GM21515 (cell line): Measurements from ENCODE around the gene ROBO4.

Source experiments
- ATAC-seq: cut with Tn5 transposase; IDR thresholded peaks from one replicate; pipeline ENCODE4 v1.9.1; 2021; ENCODE audit not compliant: unreplicated experiment

The ROBO4 gene

GRCh38 chr11:124897674-124898262 is at the start of gene ROBO4:
ROBO4 (minus strand) TSS chr11:124897865; CDS start chr11:124897795, 70 bp downstream.
- ATAC-seq: no peak

GRCh38 chr11:124946735-124947141 is 49.1 kb upstream of the ROBO4 start:
- no peak for ATAC-seq

DNA sequence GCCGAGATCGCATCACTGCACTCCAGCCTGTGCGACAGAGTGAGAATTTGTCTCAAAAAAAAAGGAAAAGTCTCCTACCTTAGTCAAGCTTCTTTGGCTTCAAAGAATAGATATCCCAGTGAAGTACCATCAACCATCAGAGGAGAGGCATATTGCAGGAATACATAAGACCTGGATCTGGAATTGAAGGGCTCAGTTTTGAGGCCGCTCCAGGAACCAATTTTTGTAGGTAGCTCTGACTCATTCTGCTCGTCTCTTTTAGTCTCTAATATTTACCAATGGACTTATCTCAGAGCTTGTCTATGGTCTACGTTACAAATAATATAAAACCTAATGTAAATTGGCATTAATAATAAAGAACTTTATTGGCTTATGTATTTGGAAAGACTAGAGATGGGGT is 48.2 kb upstream of the ROBO4 start:
- ATAC-seq: no peak

GRCh38 chr11:124944565-124944964 is 46.9 kb upstream of the ROBO4 start:
- ATAC-seq: no peak

- no peak for ATAC-seq
Measured at GRCh38 chr11:124943741-124944140, 46.1 kb upstream of the ROBO4 start.

GRCh38 chr11:124943254-124943616 is 45.6 kb upstream of the ROBO4 start:
- ATAC-seq: no peak

GRCh38 chr11:124942466-124943253 is 45.0 kb upstream of the ROBO4 start:
- ATAC-seq: no peak

- no peak for ATAC-seq
Measured at GRCh38 chr11:124941703-124942102, 44.0 kb upstream of the ROBO4 start.

- ATAC-seq: no peak
Measured at GRCh38 chr11:124938970-124939369, 41.3 kb upstream of the ROBO4 start.

DNA sequence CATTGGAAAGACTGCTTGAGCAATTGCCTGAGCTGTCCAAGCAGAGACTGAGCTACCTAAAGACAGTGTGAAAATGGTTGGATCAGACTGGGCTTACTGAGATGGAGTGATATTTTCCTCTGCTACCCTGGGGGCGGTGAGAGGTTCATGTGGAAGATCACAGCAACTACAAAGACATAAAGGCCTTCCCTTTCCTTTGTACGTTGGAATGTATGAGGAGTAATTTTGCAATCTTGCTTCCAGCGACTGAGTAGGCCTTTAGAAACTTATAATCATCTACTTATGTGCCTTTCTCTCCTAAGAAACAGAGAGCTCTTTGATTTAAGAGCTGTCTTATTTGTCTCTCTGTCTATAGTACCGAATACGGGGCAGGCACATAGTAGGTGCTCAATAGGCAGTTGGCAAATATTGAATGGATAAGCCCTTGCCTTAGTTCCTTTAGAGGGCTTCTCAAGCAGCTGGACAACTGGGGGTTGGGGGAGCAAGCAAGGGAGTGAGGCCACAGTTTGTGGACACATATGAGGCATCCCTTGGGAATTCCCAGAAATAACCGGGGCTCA is 40.6 kb upstream of the ROBO4 start:
- no peak for ATAC-seq

- ATAC-seq: no peak
Measured at GRCh38 chr11:124937336-124937935, 39.8 kb upstream of the ROBO4 start.

- ATAC-seq: no peak
Measured at GRCh38 chr11:124935548-124936514, 38.2 kb upstream of the ROBO4 start, which contains the start of gene HEPACAM. HEPACAM (minus strand) TSS chr11:124936047; CDS start chr11:124936006, 41 bp downstream.

DNA sequence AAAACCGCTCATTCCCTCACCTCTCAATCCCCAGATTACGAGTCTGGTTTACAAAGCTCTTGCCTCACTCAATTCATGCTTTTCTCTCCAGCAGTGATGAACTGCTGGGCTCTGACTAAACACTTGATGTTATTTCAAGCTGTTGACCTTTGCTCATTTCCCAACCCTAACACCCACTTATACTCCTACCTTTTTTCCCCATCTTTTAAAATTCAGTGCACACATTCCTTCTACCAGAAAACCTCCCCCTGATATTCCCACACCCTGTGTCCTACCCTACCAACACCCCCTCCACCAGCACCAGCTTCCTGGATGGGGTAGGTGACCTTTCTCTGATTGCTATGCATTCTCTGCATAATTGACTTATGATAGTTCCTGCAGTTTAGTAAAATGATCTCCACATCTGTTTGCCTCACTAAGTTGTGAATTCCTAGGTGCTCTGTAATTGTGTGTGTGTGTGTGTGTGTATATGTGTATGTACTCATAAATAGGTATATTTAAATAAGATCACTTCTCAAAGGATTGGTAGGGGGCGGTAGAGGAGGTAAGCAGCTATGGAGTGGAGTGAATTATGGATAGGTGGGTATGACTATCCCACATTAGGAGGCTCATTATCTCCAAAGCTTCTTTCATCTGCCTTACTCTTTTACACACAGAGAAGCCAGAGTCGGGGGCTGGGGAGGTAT is 37.3 kb upstream of the ROBO4 start:
- ATAC-seq: no peak

GRCh38 chr11:124930799-124931198 is 33.1 kb upstream of the ROBO4 start:
- ATAC-seq: peak; percentile 94

GRCh38 chr11:124928942-124929665 is 31.4 kb upstream of the ROBO4 start:
- no peak for ATAC-seq

- ATAC-seq: no peak
Measured at GRCh38 chr11:124923296-124923695, 25.6 kb upstream of the ROBO4 start.

- ATAC-seq: no peak
Measured at GRCh38 chr11:124922831-124923230, 25.2 kb upstream of the ROBO4 start.

DNA sequence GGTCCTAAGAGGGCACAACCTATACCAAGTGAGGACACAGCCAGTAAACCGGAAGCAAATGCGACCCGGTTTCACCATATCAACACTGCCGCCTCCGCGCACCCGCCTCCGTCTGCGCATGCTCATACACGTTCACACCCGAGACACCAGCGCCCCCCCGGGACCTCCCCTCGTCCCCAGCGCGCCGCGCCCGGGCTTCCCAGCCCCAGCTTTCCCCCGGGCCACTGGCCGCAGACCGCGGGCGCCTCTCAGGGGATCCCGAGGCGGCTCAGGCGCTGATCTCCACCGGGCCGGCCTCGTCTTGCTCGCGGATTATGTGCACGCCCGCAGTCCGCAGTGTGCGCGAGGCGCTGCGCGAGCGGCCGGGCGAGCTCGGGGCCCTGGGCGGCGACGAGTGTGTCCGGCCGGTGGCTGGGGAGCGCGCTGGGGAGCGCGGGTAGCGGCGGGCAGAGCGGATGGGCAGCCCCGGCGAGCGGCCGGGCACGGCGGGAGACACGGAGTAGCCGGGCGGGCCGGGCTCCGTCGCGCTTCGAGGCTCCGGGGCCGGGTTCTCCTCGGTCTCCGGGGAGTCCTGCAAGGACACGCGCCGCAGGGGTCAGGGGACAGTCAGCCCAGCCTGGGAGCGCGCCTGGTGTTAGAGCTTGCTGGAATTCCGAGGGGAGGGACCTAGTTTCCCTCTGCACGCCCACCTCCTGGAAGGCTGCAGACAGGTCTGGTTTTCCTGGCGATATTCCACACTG is 23.4 kb upstream of the ROBO4 start:
- ATAC-seq: no peak

DNA sequence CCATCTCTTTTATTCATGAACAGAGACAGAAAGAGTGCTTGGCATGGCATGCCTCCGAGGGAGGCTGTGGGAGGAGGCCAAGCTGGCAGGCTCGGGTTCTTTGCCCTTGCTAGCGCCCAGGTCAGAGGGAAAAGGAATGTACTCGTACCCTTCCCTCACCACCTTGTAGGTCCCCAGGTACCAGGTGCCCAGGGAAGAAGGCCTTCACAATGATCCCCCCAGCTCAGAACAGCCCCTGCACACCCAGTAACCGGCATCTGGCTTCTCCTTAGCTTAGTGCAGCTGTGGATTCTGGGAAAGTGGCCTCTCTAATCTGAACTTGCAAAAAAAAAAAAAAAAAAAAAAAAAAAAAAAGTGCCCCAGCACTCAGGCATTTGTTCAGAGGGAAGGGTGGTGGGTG is 22.7 kb upstream of the ROBO4 start:
- no peak for ATAC-seq
